Measurements from ENCODE around the gene NAA10.
"Not testable (repeated sequence)": the region's sequence is repeated elsewhere in the genome, so short reads cannot be mapped to it uniquely, and the experiment has no call there.

The NAA10 gene

DNA sequence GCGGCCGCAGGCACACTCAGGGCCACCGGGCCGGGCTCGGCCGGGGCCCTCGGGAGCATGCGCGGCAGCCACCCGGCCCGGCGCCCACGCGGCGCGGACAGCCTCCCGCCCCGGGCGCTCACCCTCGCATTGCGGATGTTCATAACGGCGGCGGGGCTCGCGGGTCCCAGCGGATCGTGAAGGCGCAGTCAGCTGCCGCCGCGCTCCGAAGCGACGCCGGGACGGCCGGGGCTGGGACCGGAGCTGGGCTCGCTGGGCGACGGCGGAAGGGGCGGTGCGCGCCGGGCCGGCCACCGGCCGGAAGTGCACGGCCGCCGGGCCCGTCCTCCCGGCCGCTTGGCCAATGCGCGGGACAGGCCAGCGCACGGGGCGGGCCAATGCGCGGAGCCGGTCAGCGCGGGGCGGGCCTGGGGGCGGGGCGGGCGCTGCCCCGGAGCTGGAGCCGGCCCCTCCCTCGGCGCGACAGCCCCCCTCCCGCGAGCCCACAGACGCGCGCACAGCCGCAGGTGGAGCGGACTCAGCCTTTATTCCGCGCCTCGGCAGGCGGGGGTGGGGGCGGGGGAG is at the start of gene NAA10:
Gene NAA10, minus strand, starts transcription at position 276 of the 564 bp plus-strand sequence. Its CDS starts 133 bp downstream, at position 143.
- peak; percentile 72 for DNase-seq

DNA sequence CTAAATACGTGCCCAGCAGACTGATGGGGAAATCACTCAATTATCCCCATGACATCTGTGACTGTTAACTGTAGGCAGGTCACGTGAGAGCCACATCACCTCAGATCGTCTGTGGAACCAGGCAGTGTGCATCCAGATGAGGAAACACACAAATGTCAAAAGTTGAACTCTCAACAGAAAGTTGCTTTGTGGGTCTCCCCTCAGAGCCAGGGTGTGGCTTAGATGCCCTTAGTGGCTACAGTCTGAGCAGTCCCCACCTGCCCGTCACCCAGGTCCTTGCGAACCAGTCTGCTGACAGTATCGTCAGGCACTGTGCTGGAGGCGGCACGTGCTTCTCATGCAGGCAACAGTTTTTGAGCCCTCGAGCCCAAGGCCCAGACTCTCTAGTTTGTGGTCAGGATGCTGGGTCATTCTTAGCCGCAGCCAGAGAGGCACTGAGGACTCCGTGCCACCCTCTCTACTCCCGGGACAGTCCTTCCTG is 48.5 kb upstream of the NAA10 start:
- no peak for DNase-seq

DNA sequence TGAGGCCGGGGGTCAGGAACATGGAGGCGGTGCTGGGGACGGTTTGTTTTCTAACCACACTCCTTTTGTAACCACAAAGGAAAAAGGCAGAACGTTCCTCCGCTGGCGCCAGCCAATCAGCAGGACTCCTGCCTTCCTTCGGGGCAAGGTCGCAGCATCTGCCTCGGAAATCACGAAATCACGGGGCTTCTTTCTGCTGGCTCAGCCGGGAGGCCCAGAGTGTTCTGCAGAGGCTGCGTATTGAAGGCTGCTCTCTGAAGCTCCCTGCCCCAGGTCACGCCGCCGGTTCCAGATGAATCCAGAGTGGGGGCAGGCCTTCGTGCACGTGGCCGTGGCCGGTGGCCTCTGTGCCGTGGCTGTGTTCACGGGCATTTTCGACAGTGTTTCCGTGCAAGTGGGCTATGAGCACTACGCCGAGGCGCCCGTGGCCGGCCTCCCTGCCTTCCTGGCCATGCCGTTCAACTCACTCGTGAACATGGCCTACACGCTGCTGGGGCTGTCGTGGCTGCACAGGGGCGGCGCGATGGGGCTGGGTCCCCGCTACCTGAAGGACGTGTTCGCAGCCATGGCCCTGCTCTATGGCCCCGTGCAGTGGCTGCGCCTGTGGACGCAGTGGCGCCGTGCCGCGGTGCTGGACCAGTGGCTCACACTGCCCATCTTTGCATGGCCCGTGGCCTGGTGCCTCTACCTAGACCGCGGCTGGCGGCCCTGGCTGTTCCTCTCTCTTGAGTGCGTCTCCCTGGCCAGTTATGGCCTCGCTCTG is 47.1 kb upstream of the NAA10 start:
- DNase-seq = no peak

DNA sequence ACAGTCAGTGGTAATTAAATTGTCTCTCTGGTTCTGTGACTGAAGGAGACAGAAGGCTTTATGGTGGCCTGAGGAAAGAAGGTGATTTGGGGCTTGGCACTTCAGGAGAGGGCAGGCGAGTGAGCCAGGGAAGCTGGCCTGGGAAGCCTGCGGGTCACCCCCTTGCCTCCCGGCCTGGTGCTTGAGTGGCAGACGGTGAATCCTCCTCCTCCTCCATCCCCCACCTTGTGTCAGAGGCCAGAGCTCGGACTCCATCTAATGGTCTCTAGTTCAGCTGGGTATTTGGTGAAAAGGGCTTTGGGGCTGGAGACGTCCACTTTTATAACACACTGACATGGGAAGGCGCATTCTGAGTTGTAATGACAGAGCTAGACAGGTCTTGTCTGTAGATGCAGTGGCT is 46.4 kb upstream of the NAA10 start:
- DNase-seq = no peak

DNA sequence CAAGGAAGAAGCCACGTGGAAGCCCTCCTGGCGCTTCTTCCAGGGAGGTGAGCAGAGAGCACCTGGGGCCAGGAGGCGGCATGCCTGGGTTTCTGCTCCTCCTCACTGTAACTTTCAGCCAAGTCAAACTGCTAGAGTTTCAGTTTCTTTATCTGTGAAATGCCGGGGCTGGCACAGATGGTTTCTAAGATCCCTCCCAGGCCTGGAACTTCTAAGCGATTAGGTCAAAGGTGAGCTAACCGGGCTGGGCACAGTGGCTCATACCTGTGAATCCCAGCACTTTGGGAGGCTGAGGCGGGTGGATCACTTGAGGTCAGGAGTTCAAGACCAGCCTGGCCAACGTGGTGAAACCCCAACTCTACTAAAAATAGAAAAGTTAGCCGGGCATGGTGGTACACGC is 45.6 kb upstream of the NAA10 start:
- not testable (repeated sequence) for DNase-seq

- DNase-seq = no peak
Observed at GRCh38 chrX:153974726-153975286, 40.0 kb upstream of the NAA10 start.

- no peak for DNase-seq
Observed at GRCh38 chrX:153974003-153974725, 39.3 kb upstream of the NAA10 start.

GRCh38 chrX:153973127-153974002 is 38.5 kb upstream of the NAA10 start:
- peak; percentile 49 for DNase-seq

DNA sequence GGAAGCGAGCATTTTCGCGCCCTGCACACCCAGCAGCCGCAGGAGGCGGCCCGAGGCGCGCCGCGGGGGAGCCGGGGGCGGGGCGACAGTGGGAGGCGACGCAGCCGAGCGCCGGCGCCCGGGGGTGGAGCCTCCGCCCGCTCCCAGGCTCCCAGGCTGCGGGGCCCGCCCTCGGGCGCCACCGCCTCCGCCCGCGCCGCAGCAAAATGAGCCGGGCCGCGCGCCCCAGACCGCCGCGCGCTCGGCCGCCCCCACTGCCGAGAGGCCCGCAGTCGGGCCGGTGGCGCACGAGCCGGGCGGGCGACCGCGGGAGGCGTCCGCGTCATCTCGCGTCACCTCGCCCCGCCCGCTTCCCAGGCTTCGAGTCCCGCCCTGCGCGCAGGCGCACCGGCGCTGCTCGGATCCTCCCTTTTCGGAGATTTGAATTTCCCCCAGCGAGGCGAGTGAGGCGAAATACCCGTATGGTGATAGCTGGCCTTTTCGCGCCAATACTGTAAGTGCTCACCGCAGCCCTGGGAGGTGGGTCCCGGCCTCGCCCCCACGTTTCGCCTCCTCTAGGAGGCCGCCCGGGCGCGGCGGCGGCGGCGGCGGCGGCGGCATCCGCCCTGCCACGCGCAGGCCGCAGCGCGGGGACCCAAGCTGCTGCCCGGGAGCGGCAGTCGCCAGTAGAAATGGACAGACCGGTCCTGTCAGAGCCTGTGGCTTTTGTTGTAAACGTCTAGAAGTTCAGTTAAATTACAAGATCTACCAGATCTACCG is 37.7 kb upstream of the NAA10 start, which contains the start of gene TMEM187:
Gene TMEM187, plus strand, starts transcription at position 387 of the 759 bp plus-strand sequence. CDS start 9,309 bp downstream, outside the sequence.
- DNase-seq = peak; percentile 93

DNA sequence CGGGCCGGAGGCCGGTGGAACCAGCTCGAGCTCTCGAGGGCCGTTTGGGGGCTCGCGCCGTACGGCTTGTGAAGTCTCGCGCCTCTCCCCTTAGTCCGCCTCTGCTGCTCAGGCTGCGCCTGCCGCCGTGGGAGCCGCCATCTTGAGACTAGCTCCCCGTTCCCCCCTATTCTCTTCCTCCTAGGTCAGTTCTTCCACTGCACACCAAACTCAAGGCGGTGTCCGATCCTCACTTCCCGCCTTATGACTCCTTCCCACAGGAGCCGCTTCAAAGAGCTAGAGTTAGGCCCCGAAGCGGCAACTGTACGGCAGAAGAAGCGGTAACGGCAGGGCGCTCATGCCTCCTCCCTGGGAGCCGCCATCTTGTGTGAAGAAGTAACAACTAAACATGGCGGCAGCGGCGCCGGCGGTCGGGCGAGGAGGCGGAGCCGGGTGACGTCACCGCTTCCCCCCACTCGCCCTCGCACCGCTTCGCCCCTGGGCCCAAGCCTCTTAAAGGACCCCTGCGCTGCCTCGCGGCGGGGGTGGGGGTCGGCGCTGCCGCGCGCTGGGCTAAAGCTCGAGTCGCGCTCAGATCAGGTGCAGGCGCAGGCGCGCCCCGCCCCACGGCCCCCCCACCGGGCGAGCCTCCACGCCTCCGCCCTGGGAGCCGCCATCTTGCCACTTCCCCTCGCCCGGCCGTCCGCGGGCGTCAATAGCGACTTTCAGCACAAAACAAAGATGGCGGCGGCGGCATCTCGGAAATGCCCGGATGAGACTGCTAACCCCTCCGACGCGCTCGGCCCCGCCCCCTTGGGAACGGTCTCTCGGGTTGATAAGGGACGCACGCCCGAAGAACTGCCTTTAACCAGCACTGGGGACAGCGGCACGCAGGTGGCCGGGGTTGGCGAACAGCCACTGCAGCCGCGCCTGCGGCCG is 36.9 kb upstream of the NAA10 start, which contains the start of gene HCFC1:
Gene HCFC1, minus strand, starts transcription at position 369 of the 918 bp plus-strand sequence. CDS start 978 bp downstream, outside the sequence.
- peak; percentile 94 for DNase-seq

DNA sequence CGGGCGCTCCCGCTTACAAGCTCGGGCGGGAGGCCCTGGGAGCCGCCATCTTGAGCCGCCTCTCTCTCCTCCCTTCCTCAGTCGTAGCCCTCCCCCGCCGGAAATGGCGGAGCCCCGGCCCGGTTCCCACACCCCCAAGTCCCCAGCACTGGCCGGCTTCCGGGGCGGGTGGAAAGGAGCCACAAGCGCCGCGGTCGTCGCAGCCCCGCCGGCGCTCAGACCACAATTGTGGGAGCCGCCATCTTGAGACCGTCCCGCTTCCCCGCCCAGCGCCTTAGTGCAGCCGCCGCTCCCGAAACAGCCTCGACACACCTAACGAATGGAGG is 36.2 kb upstream of the NAA10 start:
- DNase-seq = peak; percentile 73

- DNase-seq = no peak
Observed at GRCh38 chrX:153970357-153971123, 35.7 kb upstream of the NAA10 start.

- DNase-seq = no peak
Observed at GRCh38 chrX:153969904-153970356, 35.1 kb upstream of the NAA10 start.

DNA sequence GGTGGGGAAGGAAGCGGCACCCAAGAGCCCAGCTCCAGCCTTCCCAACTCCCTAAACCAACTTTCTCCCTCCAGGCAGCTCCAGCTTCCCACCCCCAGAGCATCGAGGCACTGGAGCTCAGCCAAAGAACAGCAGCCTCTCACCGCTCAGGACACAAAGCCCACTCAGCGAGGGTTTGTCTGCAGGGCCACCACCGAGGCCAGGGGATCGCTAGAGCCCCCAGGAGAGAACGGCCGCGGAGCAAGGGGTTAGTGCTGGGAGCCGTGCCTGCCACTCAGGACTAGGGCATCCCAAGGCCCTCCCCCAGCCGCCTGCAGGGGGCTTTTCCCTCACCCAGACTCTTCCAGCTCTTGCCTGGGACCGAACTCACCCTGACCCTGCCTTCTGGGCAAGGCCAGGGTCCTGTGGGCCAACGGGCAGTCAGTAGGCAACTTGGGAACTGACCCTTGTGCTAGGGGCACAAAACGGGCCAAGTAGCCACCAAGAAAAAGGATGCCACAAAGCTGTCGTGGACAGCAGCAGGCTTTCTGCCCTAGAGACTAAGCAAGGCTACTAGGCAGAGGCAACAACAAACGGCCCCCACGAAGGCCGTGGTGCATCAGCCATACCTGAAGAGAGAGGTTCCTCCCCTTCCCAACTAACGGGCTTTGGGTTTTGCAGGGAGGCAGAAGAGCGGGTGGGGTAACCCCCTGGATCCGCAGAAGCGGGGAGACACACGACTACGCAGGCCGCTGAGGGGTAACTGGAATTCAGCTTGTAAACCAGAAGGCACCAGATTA is 34.5 kb upstream of the NAA10 start:
- no peak for DNase-seq

DNA sequence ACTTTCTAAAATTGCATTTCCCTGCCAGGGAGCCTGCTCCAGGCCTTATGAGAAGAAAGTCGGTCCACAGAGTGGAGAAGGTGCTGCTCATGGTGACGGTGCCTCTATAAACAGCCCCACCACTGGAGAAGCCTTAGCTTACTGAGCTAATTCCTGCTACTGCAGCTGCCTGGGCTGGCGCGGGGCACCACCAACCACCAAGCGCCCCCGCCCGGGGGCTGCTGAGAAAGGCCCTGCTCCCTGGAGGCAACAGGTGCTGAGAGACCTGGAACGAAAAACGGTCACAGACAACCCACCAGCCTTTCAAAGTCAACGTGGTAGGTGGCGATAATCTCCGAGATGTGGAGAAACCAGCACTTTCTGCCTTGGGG is 33.9 kb upstream of the NAA10 start:
- DNase-seq = no peak

DNA sequence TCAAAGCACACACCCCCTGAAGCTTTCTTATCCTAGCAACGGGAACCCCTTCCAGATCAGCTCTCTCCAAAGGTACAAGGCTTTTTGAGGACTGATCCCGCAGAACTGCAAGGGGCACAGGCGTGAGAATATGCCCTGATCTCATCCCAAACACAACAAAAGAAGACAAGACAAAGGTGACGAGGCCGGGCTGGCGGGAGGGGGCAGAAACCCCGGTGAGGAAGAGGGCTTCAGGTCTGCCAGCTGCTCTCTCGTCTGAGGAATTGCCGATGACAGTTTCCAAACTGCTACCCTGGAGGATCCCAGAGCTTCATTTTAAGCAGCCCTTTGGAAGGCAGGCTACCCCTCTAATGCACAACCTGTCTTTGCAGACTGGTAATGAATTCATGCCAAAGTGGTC is 33.4 kb upstream of the NAA10 start:
- no peak for DNase-seq

DNA sequence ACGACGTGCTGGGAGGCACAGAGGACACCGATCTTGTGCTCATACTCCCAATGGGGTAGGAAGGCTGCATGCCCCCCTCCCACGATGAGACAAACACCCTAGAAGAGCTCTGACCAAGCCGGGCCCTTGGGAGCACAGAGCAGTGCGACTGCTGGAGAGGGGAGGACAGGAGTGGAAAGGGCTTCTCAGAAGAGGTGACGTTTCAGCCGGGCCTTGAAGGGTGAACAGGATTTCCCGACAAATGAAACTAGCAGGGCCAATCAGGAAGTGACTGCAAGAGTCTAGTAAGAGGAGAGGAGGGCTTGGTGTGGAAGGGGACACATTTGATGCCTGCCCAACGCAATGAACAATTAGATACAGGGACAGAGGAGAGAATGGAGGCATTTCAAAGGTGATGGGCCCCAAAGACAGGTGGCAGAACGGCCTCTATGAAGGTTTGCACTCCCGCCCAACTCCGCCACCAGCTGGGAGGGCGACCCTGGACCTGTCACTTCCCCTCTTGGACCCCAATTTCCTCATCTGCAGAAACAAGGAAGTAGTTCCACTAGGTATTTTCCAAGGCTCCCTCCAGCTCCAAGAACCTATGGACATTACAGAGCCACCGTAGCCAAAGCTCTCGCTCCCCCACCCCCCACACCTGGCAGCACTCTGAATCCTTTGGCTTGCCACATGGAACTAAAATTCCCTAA is 32.8 kb upstream of the NAA10 start:
- no peak for DNase-seq
